Measurements from ENCODE around the gene OR51B2.

DNA sequence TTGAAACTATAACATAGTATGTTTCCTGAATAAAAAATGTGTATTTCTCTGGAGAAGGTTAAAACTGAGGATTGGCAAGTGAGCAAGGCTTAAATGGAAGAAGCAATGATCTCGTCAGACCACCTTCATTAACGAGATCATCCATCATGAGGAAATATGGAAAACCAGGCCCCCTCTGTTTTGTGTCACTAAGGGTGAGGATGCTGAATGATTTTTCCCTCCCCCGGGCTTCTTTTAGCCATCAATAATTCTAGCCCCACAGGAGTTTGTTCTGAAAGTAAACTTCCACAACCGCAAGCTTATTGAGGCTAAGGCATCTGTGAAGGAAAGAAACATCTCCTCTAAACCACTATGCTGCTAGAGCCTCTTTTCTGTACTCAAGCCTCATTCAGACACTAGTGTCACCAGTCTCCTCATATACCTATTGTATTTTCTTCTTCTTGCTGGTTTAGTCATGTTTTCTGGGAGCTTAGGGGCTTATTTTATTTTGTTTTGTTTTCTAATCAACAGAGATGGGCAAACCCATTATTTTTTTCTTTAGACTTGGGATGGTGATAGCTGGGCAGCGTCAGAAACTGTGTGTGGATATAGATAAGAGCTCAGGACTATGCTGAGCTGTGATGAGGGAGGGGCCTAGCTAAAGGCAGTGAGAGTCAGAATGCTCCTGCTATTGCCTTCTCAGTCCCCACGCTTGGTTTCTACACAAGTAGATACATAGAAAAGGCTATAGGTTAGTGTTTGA is 48.6 kb downstream of the OR51B2 start:
- no peak for TF ChIP-seq POLR2A (IDR thresholded peaks at IDR 0.05)
- TF ChIP-seq, protein P1, sequence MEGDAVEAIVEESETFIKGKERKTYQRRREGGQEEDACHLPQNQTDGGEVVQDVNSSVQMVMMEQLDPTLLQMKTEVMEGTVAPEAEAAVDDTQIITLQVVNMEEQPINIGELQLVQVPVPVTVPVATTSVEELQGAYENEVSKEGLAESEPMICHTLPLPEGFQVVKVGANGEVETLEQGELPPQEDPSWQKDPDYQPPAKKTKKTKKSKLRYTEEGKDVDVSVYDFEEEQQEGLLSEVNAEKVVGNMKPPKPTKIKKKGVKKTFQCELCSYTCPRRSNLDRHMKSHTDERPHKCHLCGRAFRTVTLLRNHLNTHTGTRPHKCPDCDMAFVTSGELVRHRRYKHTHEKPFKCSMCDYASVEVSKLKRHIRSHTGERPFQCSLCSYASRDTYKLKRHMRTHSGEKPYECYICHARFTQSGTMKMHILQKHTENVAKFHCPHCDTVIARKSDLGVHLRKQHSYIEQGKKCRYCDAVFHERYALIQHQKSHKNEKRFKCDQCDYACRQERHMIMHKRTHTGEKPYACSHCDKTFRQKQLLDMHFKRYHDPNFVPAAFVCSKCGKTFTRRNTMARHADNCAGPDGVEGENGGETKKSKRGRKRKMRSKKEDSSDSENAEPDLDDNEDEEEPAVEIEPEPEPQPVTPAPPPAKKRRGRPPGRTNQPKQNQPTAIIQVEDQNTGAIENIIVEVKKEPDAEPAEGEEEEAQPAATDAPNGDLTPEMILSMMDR (IDR thresholded peaks at IDR 0.05) = no peak

All from esophagus squamous epithelium (tissue), 4 donors.